B cell (primary cell): ENCODE results near the gene ANKS1B. TPM values are rescaled to one million over a fixed set of nuclear protein-coding genes. Genes with fewer than 3 reads are reported as not detected.

ENCODE experiments used
- ATAC-seq: fragments of 200-7000 bp; cut with Tn5 transposase; one replicate; pipeline ENCODE4 v1.10.0; 2021; ENCODE audit warnings: low read depth, mild to moderate bottlenecking, moderate number of reproducible peaks, moderate library complexity
- CTCF ChIA-PET: fragments of 350-600 bp; sonication (Branson Sonifier 250); formaldehyde crosslinking; loops from one replicate; lab custom pipeline; 2021; ENCODE audit warnings: antibody characterized with exemption, inconsistent platforms; lab: Charles Lee
- POLR2A ChIA-PET: fragments of 350-600 bp; sonication (Branson Sonifier 250); formaldehyde crosslinking; loops from one replicate; lab custom pipeline; 2021; ENCODE audit warnings: antibody characterized with exemption; lab: Charles Lee
- DNase-seq: peaks from one replicate; pipeline ENCODE4 v3.0.0; 2013
- H2AFZ ChIP-seq: 2 replicates; pipeline ENCODE4 v1.6.1; 2012; ENCODE audit warnings: mild to moderate bottlenecking, low read depth, low read length; ENCODE audit not compliant: insufficient read depth, poor library complexity, severe bottlenecking
- H3K27ac ChIP-seq, 2 donors: 1 replicate in 1 of 2; 2 replicates in 1 of 2; pipeline ENCODE4 v1.5.1; 2012 to 2013; ENCODE audit warnings: low read length in 2 of 2, mild to moderate bottlenecking in 2 of 2, moderate library complexity in 1 of 2
- H3K27me3 ChIP-seq, 4 experiments: fragments of 200-600 bp in 1 of 4; sonication (generic) in 1 of 4; replicated peaks in 1 of 4; 1 replicate in 2 of 4; 2 replicates in 2 of 4; pipeline versions ENCODE4 v1.6.1 to v1.7.0; 2013 to 2016; ENCODE audit warnings: low read length in 3 of 4, mild to moderate bottlenecking in 2 of 4, mixed read lengths in 1 of 4, moderate library complexity in 1 of 4; ENCODE audit not compliant: insufficient read depth in 4 of 4, control insufficient read depth in 3 of 4; ENCODE audit errors: control extremely low read depth in 1 of 4
- H3K36me3 ChIP-seq, 2 experiments: replicated peaks in 1 of 2; 1 replicate in 1 of 2; 2 replicates in 1 of 2; pipeline versions ENCODE4 v1.6.1 to v1.7.1; 2013; ENCODE audit warnings: low read length in 1 of 2; ENCODE audit not compliant: insufficient read depth in 2 of 2, control insufficient read depth in 1 of 2; ENCODE audit errors: control extremely low read depth in 1 of 2, extremely low read depth in 1 of 2
- H3K4me1 ChIP-seq, 2 donors: fragments of 200-600 bp in 1 of 2; sonication (generic) in 1 of 2; 1 replicate in 1 of 2; 2 replicates in 1 of 2; pipeline versions ENCODE4 v1.5.1 to v1.6.1; 2013 to 2017; ENCODE audit warnings: low read length in 2 of 2; ENCODE audit not compliant: control insufficient read depth in 2 of 2, insufficient read depth in 2 of 2
- H3K4me2 ChIP-seq: replicated peaks from 2 replicates; pipeline ENCODE3; 2012; ENCODE audit warnings: mild to moderate bottlenecking, low read depth, low read length; ENCODE audit not compliant: poor library complexity, severe bottlenecking
- H3K4me3 ChIP-seq, 5 experiments: fragments of 200-600 bp in 1 of 5; sonication (generic) in 1 of 5; 1 replicate in 3 of 5; 2 replicates in 2 of 5; pipeline versions ENCODE4 v1.5.1 to v1.7.0; 2011 to 2016; ENCODE audit warnings: low read length in 4 of 5, mild to moderate bottlenecking in 4 of 5, low read depth in 2 of 5, control low read depth in 1 of 5, moderate library complexity in 1 of 5; ENCODE audit not compliant: insufficient read depth in 1 of 5; ENCODE audit errors: control extremely low read depth in 1 of 5, extremely low read depth in 1 of 5
- H3K79me2 ChIP-seq: fragments of 200-600 bp; sonication (generic); one replicate; pipeline ENCODE4 v1.6.0; 2016; ENCODE audit warnings: low read length; ENCODE audit not compliant: control insufficient read depth, insufficient read depth
- H3K9ac ChIP-seq: fragments of 200-600 bp; sonication (generic); 2 replicates; pipeline ENCODE4 v1.6.1; 2017; ENCODE audit warnings: mild to moderate bottlenecking, low read length, moderate library complexity
- H3K9me3 ChIP-seq, 3 donors: one replicate each; pipeline versions ENCODE4 v1.6.1 to v1.7.1; 2013; ENCODE audit warnings: low read length in 2 of 3; ENCODE audit not compliant: control insufficient read depth in 2 of 3, insufficient read depth in 1 of 3; ENCODE audit errors: control extremely low read depth in 1 of 3
- H4K20me1 ChIP-seq: 2 replicates; pipeline ENCODE4 v1.6.0; 2012; ENCODE audit warnings: mild to moderate bottlenecking, low read length; ENCODE audit not compliant: insufficient read depth, control insufficient read depth, poor library complexity, severe bottlenecking
- H3K27ac Mint-ChIP-seq: one replicate; pipeline ENCODE4 v1.8.0; 2021; ENCODE audit warnings: mixed read lengths
- H3K27me3 Mint-ChIP-seq: one replicate; pipeline ENCODE4 v1.8.0; 2021; ENCODE audit warnings: mixed read lengths
- H3K4me1 Mint-ChIP-seq: one replicate; pipeline ENCODE4 v1.8.0; 2021; ENCODE audit warnings: mixed read lengths
- H3K4me3 Mint-ChIP-seq: one replicate; pipeline ENCODE4 v1.8.0; 2021; ENCODE audit warnings: mixed read lengths
- H3K9me3 Mint-ChIP-seq: one replicate; pipeline ENCODE4 v1.8.0; 2022; ENCODE audit warnings: mixed read lengths; ENCODE audit not compliant: insufficient read depth
- EZH2 ChIP-seq: IDR thresholded peaks from 2 replicates; pipeline ENCODE4 v1.6.1; 2012; ENCODE audit warnings: borderline replicate concordance, low read depth, mild to moderate bottlenecking, moderate library complexity, low read length; ENCODE audit not compliant: insufficient read depth, poor library complexity, severe bottlenecking
- WGBS: methylation state at CpG from one replicate; pipeline ENCODE4 v1.1.5; 2013; ENCODE audit warnings: missing lambda C conversion rate; ENCODE audit not compliant: insufficient coverage; 5-methylcytosine and 5-hydroxymethylcytosine counted together
- intact Hi-C: fragments of 100-400 bp; cut with micrococcal nuclease; formaldehyde crosslinking; loops from one replicate; pipeline ENCODE4 v1.10.0; 2022
- polyA minus RNA-seq: library from RNA; depleted of rRNA, polyadenylated mRNA; stranded (reverse); fragments of >200 nt; gene quantifications from 2 replicates; pipeline ENCODE4 v1.2.3, GENCODE V29; 2012
- polyA plus RNA-seq: library from polyadenylated mRNA; depleted of rRNA; stranded (reverse); fragments of >200 nt; gene quantifications from 2 replicates; pipeline ENCODE4 v1.2.3, GENCODE V29; 2012
- total RNA-seq, 2 donors: library from RNA; stranded (reverse); fragments of 120-200 nt in 1 of 2; gene quantifications; 1 replicate in 1 of 2; 2 replicates in 1 of 2; pipeline versions ENCODE4 v1.2.3 to v1.2.4, GENCODE V29; 2013 to 2022
- TF ChIP-seq, protein P1 (sequence below): fragments of 200-600 bp; IDR thresholded peaks from one replicate; pipeline ENCODE4 v1.8.0; 2022; ENCODE audit warnings: antibody characterized with exemption, mild to moderate bottlenecking

ANKS1B gene
- total RNA-seq (not detected in 2 replicates), polyA plus RNA-seq (not detected in 2 replicates), polyA minus RNA-seq (not detected in 2 replicates)
- 0.09 TPM for total RNA-seq (2013)

DNA sequence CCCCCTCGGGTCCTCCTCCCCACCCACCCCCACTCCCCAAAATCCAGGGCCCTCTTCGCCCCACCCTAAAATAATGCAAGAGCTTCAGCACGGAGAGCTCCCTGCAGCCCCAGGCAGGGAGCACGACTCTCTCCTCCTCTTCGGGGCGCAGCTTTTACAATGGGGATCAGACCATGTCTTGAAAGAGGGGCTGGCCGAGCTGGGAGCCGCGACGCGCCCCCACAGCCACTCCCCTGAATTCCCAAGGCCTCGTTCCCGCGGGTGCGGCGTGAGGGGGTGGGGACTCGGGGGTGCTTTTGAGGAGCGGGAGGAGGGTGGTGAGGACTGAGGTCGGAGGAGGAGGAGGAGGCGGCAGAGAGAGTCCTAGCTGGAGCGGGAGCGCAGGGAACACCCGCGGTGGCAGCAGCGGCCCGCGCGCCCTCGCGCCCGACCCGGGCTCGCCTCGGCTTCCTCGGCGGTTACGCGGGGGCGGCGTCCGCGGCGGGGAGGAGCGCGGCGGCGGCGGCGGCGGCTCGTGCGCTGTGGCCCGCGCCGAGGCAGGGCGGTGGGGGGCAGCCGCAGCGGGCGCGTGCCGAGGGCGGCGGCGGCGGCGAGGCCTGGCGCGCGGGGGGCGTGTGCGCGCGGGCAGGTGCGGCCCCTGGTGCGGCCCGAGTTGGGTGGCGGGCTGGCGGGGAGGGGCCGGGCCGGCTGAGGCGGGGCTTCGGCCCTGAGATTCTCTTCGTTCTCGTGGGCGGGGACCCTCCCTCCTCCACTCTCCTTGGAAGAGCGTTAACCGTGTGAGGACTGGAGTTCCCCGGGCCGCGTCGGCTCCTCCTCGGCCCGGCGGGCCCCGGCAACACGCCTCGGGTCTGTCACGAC, at the start of gene ANKS1B:
Gene ANKS1B, minus strand, starts transcription at position 666 of the 858 bp plus-strand sequence. CDS start 699 bp downstream, outside the sequence.
- Histone ChIP-seq H4K20me1 (no peaks in the 10 kb centered on the region), H3K9ac (no peak within 1 kb of the TSS), H3K36me3 (no peaks in the 10 kb centered on the region), H3K27me3 (peaks cover 0 to 17% (median 10%) of the 10 kb centered on the region in 4 experiments), H3K79me2 (no peaks in the 10 kb centered on the region), H3K9me3 (no peaks in the 10 kb centered on the region), H3K27ac (no peak within 1 kb of the TSS), H3K4me1 (peaks cover 3 to 6% of the 10 kb centered on the region in 2 donors), H3K4me3 (peak within 1 kb of the TSS in 3 of 5 experiments; percentile 18 to 24 (median 18)), H2AFZ (no peak within 1 kb of the TSS), H3K4me2 (peak within 1 kb of the TSS; percentile 60)
- peaks cover 61% of the 10 kb centered on the region for H3K27me3 Mint-ChIP-seq
- TF ChIP-seq, protein P1, sequence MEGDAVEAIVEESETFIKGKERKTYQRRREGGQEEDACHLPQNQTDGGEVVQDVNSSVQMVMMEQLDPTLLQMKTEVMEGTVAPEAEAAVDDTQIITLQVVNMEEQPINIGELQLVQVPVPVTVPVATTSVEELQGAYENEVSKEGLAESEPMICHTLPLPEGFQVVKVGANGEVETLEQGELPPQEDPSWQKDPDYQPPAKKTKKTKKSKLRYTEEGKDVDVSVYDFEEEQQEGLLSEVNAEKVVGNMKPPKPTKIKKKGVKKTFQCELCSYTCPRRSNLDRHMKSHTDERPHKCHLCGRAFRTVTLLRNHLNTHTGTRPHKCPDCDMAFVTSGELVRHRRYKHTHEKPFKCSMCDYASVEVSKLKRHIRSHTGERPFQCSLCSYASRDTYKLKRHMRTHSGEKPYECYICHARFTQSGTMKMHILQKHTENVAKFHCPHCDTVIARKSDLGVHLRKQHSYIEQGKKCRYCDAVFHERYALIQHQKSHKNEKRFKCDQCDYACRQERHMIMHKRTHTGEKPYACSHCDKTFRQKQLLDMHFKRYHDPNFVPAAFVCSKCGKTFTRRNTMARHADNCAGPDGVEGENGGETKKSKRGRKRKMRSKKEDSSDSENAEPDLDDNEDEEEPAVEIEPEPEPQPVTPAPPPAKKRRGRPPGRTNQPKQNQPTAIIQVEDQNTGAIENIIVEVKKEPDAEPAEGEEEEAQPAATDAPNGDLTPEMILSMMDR: no peak
- no peak for TF ChIP-seq EZH2
- 2% methylated on average over 73 of the region's 98 CpGs for WGBS
- no peak for DNase-seq
- no peak for ATAC-seq
- H3K4me3 Mint-ChIP-seq: peak within 1 kb of the TSS; percentile 71
- no peaks in the 10 kb centered on the region for H3K9me3 Mint-ChIP-seq
- no peak within 1 kb of the TSS for H3K27ac Mint-ChIP-seq
- intact Hi-C loops: no loop called here
- ChIA-PET POLR2A (no interaction called here), CTCF (no interaction called here)
- H3K4me1 Mint-ChIP-seq: peaks cover 14% of the 10 kb centered on the region

DNA sequence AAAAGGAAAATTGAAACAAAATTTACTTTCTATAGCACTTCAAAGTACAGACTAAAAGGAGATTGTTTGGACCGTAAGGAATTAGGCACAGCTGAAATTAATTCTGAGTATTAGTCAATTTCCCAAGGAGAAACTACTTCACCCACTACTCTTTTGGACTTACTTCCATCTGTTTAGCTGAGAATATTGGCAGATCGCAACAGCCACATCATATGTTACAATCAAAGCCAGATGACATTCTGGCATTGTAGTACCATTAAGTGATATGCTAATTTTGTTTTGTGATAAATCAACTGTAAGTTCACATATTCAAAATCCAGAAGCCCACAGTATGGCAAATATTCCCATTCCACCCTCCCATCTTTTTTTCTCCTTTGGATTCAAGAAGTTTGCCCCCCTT, 47.1 kb upstream of the ANKS1B start:
- Histone ChIP-seq H3K27ac (no peak overlapping the region), H3K9ac (no peak overlapping the region), H2AFZ (no peak overlapping the region), H3K9me3 (no peaks in the 10 kb centered on the region), H3K36me3 (peaks cover 0 to 1% of the 10 kb centered on the region in 2 experiments), H3K4me1 (no peaks in the 10 kb centered on the region), H4K20me1 (no peaks in the 10 kb centered on the region), H3K27me3 (no peaks in the 10 kb centered on the region), H3K4me2 (no peak overlapping the region), H3K4me3 (no peak overlapping the region), H3K79me2 (no peaks in the 10 kb centered on the region)
- CTCF ChIA-PET: interaction anchor here (0.6 kb wide), 1 partner anchor 59 kb away, joined by 3 read pairs; no protein-coding TSS in a partner anchor
- TF ChIP-seq, protein P1: no peak
- no peak for TF ChIP-seq EZH2
- WGBS: no CpG with 5 or more reads among the region's 2 CpGs
- POLR2A ChIA-PET: no interaction called here
- Mint-ChIP-seq H3K4me1 (no peaks in the 10 kb centered on the region), H3K27me3 (no peaks in the 10 kb centered on the region), H3K27ac (no peak overlapping the region), H3K4me3 (no peak overlapping the region), H3K9me3 (no peaks in the 10 kb centered on the region)
- DNase-seq (no peak), ATAC-seq (no peak)
- intact Hi-C loops: no loop called here
